HG02588 (cell line): ENCODE results near the gene TCAP.
"Not testable (repeated sequence)": the region's sequence is repeated elsewhere in the genome, so short reads cannot be mapped to it uniquely, and the experiment has no call there.

Experiments used
- ATAC-seq: cut with Tn5 transposase; IDR thresholded peaks from one replicate; pipeline ENCODE4 v1.9.1; 2021; ENCODE audit warnings: mild to moderate bottlenecking, moderate library complexity; ENCODE audit not compliant: unreplicated experiment

Gene TCAP

GRCh38 chr17:39677542-39678339, 12.6 kb downstream of the TCAP start:
- ATAC-seq = no peak

- no peak for ATAC-seq
These were observed 13.4 kb downstream of the TCAP start for GRCh38 chr17:39678340-39679116.

- no peak for ATAC-seq
These were observed 14.5 kb downstream of the TCAP start for GRCh38 chr17:39679521-39680192.

- ATAC-seq = no peak
These were observed 18.3 kb downstream of the TCAP start for GRCh38 chr17:39683295-39683939.

- no peak for ATAC-seq
These were observed 19.4 kb downstream of the TCAP start for GRCh38 chr17:39684369-39685192.

GRCh38 chr17:39687101-39687545, 22.0 kb downstream of the TCAP start:
- no peak for ATAC-seq

GRCh38 chr17:39687546-39688474, 22.7 kb downstream of the TCAP start, which contains the start of gene PGAP3:
TSS of gene PGAP3 (minus strand) at chr17:39688057. CDS start at chr17:39688014, 43 bp downstream.
- ATAC-seq = peak; percentile 79

- ATAC-seq = no peak
These were observed 23.3 kb downstream of the TCAP start for GRCh38 chr17:39688475-39688835.

- no peak for ATAC-seq
These were observed 23.8 kb downstream of the TCAP start for GRCh38 chr17:39688945-39689344.

- no peak for ATAC-seq
These were observed 29.4 kb downstream of the TCAP start for GRCh38 chr17:39694593-39694992.

- no peak for ATAC-seq
These were observed 29.9 kb downstream of the TCAP start for GRCh38 chr17:39695089-39695474.

GRCh38 chr17:39696731-39697130, 31.6 kb downstream of the TCAP start:
- no peak for ATAC-seq

- no peak for ATAC-seq
These were observed 32.8 kb downstream of the TCAP start for GRCh38 chr17:39697961-39698360.

GRCh38 chr17:39699157-39699817, 34.1 kb downstream of the TCAP start:
- ATAC-seq = not testable (repeated sequence)

- no peak for ATAC-seq
These were observed 34.6 kb downstream of the TCAP start, which contains the start of gene ERBB2 for GRCh38 chr17:39699818-39700147. TSS of gene ERBB2 (plus strand) at chr17:39700064. CDS start at chr17:39700239, 175 bp downstream.

- no peak for ATAC-seq
These were observed 35.2 kb downstream of the TCAP start for GRCh38 chr17:39700148-39700987.

GRCh38 chr17:39701012-39701783, 36.0 kb downstream of the TCAP start:
- ATAC-seq = no peak
